GM19455 (cell line): ENCODE data around the gene KCNJ9.
A peak's percentile ranks its signal among the peaks of the same experiment; 100 is the strongest.

Source experiments
- ATAC-seq: cut with Tn5 transposase; IDR thresholded peaks from one replicate; pipeline ENCODE4 v1.9.1; 2021; ENCODE audit not compliant: unreplicated experiment

Gene KCNJ9

GRCh38 chr1:160086456-160086892, 5.1 kb downstream of the KCNJ9 start:
- ATAC-seq = no peak

- no peak for ATAC-seq
Measured at GRCh38 chr1:160087118-160087662, 5.9 kb downstream of the KCNJ9 start.

DNA sequence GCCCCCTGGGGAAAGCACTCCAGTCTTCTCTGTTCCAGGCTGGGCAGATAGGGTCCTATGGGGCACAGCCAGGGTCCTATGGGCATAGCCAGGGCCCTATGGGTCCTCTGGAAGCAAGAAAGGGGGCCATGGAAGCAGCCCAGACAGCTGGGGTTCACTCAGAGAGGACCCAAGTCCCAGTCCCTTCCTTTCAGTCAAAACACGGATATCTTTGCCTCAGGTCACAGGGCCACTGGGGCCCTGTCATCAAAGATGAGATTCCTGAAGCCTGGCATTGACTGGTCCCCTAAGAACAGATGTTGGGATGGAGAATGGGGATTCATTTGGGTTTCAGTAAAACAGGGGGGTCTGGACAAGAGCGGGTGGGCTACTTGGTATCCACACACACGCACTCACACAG, 8.5 kb downstream of the KCNJ9 start:
- ATAC-seq = no peak

- no peak for ATAC-seq
Measured at GRCh38 chr1:160090760-160091159, 9.4 kb downstream of the KCNJ9 start.

DNA sequence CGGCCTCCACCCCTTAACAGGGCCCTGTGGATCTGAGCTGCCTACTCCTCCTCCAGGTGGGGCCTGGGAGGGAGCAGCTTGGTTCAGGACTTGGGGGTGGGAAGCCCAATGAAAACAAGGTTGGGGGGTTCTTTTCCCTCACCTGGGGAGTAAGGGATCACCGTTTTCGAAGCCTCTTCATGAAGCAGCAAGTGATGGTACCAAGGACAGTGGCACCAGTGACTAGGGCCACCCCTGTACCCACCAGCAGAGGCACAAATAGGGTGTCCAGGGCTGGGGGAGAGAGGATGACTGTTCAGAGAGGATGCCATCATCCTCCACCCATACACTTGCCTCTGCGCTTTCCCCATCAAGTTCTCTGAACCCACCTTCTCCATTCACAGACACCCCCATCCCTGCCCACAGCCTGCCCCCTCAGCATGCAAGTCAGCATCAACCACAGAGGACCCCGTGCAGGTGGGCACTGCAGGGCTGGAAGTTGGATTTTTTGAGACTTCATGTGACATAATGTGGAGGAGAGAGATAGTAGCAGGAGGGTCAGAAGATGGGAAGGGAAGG, 10.4 kb downstream of the KCNJ9 start:
- ATAC-seq = no peak

DNA sequence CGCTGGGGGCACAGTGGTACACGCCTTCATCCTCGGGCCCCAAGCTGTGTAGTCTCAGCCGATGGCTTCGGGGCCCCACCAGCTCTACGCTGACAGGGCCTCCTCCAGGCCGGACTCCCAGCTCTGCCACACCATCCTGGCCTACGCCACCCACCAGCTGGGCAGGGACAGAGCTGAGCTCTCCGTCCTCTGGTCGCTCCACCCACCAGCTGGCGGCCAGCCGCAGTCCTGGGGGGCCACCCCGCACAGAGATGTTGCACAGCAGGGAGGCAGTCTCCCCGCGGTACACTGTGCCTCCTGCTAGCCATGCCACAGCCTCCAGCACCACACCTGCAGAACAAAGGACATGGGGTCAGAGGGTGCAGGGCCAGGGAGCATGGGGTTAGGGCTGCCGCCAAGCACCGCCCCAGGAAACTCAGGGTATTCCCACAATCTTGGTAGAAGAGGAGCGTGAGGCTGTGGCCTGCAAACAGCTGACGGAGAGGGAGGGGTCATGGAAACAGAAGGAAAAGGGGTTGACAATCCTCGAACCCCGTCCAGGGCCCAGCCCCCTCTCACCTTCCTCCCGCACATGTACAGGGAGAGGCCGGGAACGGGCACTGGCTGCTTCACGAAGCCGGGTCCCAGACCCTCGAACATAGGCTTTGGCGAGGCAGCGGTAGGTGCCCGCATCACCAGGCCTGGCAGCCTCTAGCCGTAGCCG, 11.2 kb downstream of the KCNJ9 start:
- no peak for ATAC-seq

DNA sequence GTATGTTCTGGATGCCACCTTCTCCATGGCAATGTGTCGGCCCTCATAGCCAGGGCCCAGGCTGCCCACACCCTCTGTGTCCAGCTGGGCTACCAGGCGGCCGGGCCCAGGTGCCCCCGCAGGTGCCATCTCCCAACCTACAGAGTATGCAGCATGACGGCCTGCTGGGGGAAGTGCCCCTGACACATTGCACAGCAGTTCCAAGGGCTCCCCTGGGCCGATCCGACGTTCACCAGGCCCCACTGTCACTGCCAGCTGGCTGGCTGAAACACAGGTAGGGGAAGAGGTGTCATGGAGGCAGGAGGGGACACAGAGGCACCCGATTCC, 11.7 kb downstream of the KCNJ9 start:
- ATAC-seq = no peak

GRCh38 chr1:160093624-160094290, 12.4 kb downstream of the KCNJ9 start:
- ATAC-seq = no peak

- no peak for ATAC-seq
Measured at GRCh38 chr1:160094291-160094625, 12.9 kb downstream of the KCNJ9 start.

DNA sequence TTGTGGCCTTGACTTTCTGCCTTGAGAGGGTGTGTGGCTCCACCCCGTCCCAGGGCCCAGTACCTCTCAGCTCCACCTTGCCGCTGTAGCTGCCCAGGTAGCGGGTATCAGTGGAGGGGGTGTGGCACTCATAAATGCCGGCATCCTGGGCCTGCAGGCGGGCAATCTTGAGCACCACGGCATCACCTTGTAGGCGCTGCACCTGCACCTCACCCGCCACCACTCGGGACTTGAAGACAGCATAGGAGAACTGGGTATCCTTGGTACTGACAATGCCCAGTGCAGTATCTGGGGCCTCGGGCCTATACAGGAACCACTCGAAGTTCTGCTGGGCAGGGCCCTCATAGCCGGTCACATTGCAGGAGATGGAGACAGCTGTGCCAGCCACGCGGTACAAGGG, 13.5 kb downstream of the KCNJ9 start:
- ATAC-seq = no peak

GRCh38 chr1:160095382-160096105, 14.2 kb downstream of the KCNJ9 start:
- ATAC-seq = no peak

GRCh38 chr1:160096274-160097116, 15.2 kb downstream of the KCNJ9 start:
- no peak for ATAC-seq

DNA sequence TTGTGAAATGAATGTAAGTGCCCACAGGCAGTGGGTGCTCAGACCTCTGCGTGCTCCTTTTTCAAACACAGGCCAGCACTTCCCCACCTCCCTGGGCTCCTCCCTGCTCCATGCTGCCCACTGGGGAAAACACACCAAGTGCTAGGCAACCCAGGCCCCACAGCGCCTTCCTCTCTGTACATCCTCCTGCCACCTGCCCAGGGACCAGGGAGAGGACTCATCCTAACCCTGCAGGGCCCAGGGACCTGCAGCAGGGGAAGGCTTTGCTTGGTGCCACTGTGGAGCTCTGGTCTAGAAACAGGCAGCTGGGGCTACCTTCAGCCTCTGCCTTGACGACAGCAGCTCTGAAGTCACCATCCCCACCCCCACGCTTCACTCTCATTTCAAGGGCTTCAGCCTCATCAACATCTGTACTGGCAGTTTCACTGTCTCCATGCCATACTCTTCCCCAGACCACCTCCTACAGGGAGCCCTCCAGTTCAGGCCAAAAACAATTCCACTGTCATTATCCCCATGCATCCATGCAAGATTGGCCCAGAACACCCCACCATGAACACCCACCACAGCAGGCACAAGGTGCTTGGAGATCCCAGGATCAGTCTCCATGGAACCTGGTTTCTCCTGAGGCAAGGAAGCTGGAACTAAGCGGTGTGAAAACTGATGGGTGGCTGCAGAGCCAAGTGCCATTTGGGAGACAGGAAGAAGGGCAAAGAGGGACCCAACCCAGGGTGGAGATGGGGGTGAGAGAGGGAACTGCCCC, 16.0 kb downstream of the KCNJ9 start:
- no peak for ATAC-seq

DNA sequence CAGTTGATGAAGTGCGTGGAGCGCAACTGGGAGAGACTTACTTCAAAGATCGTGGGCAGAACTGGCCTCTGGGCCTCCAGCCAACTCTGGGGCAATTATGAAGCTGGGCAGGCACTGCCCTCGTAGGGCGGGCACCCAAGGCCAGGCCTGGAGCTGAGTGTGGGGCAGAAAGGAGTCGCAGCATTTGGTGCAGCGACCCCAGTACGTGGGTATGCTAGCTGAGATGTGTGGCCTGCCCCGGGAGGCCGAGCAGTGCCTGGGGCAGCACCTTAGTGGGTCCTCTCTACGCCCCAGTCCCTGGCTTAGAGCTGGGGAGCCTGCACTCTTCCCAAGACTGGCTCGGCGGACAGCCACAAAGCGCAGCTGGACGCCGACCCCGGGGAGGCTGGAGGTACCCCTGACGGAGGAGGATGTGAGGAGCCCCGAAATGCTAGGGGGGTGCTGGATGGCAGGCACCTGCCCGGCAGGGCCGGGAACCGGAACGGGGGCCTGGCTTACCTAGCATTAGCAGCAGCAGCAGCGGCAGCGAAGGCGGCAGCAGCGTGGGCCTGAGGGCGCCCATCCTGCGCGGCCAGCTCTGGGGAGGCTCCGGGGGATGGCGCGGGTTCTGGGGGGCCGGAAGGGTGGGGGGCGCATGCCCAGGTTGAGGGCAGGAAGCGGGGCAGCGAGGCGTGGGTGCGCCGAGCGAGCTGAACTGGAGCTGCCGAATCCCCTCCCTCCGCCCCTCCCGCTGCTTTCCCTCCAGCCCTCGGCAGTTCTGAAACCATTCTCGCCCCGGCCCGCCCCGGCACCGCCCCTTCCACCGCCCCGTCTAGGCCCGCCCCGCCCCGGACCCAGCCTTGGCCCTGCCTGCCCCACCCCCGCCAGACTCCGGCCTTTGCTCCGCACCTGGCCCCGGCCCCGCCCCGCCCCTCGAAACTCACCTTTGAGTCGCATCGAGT, 16.8 kb downstream of the KCNJ9 start, which contains the start of gene IGSF8:
Gene IGSF8, minus strand, starts transcription at position 709 of the 941 bp plus-strand sequence. Its CDS starts 147 bp downstream, at position 562.
- ATAC-seq = peak; percentile 53

DNA sequence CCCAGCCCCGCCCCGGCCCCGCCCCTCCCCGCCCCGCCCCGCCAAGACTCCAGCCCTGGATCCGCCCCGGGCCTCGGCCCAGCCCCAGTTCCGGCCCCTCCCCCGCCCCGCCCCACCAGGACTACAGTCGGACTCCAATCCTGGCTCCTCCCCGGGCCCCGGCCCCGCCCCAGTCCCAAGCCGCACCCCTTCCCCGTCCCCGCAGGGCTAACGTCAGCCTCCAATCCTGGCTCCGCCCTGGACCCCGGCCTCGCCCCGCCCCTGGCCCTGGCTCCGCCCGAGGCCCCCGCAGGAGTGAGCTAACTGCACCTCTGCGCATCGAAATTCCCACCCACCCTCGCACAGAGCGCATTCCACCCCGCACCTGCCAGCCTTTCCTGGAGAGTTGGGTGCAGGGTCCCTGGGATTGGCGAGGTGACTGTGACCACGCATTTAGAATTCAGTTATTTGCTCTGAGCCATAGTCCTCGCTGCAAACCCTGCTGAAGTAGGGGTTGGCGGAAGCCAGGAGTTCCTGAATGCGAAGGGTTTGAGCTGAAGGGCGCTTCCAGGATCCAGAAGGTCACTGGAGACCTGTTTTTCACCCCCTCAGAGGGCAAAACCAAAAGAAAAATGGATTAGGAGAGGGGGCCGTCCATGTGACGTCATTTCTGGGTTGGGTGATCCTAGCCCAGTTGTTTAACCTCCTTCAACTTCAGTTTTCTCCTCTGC, 17.7 kb downstream of the KCNJ9 start:
- ATAC-seq = peak; percentile 75

DNA sequence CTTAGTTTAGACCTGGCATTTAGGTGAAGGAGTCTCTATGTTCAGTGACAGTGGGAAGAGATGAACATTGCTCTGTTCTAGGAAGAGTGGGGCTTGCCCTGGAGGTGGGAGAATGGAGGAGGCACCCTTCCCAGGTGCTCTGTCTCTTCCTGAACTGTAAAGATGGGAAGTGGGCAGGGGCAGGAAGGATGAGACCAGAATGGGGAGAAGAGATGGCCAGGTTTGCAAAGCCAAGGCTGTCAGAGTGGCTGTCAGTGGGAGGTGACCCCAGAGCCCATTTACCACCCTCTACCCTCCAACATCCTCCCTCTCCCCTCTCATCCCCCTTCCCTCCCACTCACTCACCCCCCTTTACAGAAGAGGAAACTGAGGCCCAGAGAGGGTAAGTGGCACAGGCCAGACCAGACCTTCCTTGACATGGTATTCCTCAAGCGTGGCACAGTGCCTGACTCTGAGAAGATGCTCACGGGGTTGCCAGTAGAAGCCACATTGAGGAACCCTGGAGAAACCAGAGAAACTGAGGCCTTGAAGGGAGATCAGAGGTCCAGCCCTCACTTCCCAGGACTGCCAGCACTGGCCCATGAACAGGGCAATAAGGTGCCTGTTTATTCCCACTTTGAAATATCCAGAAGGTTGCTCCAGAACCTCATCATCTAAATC, 18.5 kb downstream of the KCNJ9 start:
- ATAC-seq = no peak

GRCh38 chr1:160101037-160101716, 19.8 kb downstream of the KCNJ9 start:
- ATAC-seq = no peak
